ENCODE measurements around the gene RAB11FIP4.

The RAB11FIP4 gene

GRCh38 chr17:31570951-31571892, 179.7 kb downstream of the RAB11FIP4 start:
- no peak overlapping the region for H3K4me3 ChIP-seq (ENCODE audit: low read depth, low read length)
- TF ChIP-seq, protein P1, sequence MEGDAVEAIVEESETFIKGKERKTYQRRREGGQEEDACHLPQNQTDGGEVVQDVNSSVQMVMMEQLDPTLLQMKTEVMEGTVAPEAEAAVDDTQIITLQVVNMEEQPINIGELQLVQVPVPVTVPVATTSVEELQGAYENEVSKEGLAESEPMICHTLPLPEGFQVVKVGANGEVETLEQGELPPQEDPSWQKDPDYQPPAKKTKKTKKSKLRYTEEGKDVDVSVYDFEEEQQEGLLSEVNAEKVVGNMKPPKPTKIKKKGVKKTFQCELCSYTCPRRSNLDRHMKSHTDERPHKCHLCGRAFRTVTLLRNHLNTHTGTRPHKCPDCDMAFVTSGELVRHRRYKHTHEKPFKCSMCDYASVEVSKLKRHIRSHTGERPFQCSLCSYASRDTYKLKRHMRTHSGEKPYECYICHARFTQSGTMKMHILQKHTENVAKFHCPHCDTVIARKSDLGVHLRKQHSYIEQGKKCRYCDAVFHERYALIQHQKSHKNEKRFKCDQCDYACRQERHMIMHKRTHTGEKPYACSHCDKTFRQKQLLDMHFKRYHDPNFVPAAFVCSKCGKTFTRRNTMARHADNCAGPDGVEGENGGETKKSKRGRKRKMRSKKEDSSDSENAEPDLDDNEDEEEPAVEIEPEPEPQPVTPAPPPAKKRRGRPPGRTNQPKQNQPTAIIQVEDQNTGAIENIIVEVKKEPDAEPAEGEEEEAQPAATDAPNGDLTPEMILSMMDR (IDR thresholded peaks at IDR 0.05; ENCODE audit: borderline replicate concordance, insufficient read depth, low read depth, low read length), result no peak

GRCh38 chr17:31572341-31572740, 180.9 kb downstream of the RAB11FIP4 start:
- TF ChIP-seq, protein P1 (IDR thresholded peaks at IDR 0.05; ENCODE audit: borderline replicate concordance, insufficient read depth, low read depth, low read length), result no peak
- no peak overlapping the region for H3K4me3 ChIP-seq (ENCODE audit: low read depth, low read length)

DNA sequence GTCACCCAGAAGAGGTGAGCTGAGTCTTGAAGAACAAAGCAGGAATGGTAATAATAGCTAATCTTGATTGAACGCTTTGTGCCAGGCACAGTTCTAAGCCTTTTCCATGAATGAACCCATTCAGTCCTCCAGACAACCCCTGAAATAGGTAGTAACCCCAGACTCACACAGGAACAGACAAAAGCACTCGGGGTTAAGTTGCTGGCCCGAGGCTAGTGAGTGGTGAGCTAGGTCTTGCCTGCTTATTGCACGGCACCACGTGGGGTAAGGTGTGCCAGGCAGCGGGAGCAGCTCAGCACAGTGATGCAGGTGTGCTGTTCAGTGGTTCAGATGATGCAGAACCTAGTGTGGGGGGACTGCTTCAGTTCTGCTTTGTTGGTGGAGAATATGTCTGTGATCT, 181.6 kb downstream of the RAB11FIP4 start:
- TF ChIP-seq, protein P1 (IDR thresholded peaks at IDR 0.05; ENCODE audit: borderline replicate concordance, insufficient read depth, low read depth, low read length), result no peak
- H3K4me3 ChIP-seq (ENCODE audit: low read depth, low read length), result no peak overlapping the region

DNA sequence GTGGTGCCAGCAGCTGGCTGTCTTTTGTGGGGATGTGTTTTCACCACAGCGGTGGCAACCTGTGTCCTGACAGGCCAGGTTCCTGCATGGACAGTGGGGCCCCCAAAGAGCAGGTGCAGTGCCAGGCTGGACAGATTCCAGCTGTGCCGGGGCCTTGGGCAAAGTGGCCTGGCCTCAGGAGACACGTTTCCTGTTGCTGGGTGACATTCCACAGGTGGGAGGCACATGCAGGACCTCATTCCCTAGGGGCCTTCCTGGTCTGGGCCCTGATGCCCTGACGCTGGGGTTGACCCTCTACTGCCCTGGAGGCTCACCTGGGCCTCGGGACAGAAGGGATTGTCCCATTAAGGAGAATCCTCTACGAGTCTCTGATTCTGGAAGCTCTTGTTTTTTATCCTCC, 182.4 kb downstream of the RAB11FIP4 start:
- H3K4me3 ChIP-seq (ENCODE audit: low read depth, low read length), result no peak overlapping the region
- TF ChIP-seq, protein P1 (IDR thresholded peaks at IDR 0.05; ENCODE audit: borderline replicate concordance, insufficient read depth, low read depth, low read length), result no peak

DNA sequence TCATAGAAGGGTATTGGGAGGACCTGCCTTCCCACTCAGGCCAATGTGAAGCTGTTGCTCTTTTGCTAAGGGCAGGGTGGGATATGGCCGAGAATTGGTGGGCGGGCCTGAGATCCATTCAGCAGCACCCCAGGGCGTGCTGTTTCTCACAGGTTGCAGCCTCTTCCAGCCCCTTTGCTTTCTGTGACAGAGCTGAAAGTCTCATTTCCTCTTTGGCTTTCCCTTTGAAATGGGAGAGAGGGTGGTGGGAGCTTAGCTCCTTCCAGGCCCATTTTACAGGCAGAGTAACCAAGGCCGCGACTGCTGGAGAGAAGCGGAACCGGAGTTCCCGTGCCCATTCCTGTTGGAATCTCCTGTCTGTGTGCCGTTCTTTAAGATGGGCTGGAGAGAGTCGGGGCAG, 183.0 kb downstream of the RAB11FIP4 start:
- H3K4me3 ChIP-seq (ENCODE audit: low read depth, low read length), result no peak overlapping the region
- TF ChIP-seq, protein P1 (IDR thresholded peaks at IDR 0.05; ENCODE audit: borderline replicate concordance, insufficient read depth, low read depth, low read length), result no peak

DNA sequence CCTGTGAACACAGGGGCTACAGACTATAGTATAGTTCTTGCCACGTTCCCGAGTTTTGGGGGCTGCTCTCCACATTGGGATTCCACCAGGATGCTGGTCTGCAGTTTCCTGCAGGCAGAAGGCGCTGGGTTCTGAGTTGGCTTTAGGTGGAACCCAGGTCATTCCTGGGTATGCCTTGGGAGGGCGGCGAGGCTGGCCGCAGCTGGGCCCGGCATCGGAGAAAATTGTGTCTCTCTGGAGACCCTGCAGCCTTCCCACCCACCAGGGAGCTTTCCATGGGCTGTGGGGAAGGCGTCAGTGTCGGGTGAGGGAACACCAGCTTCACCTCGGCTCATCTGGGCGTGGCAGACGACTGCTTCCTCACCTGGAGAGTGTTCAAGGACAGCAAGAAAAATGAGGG, 183.6 kb downstream of the RAB11FIP4 start:
- TF ChIP-seq, protein P1 (IDR thresholded peaks at IDR 0.05; ENCODE audit: borderline replicate concordance, insufficient read depth, low read depth, low read length), result no peak
- H3K4me3 ChIP-seq (ENCODE audit: low read depth, low read length), result no peak overlapping the region

- H3K4me3 ChIP-seq (ENCODE audit: low read depth, low read length), result no peak overlapping the region
- TF ChIP-seq, protein P1 (IDR thresholded peaks at IDR 0.05; ENCODE audit: borderline replicate concordance, insufficient read depth, low read depth, low read length), result no peak
Measured at GRCh38 chr17:31579265-31579664, 187.8 kb downstream of the RAB11FIP4 start.

Data from GM12875 (cell line).